Upper lobe of right lung (tissue), 1 donor: Measurements from ENCODE around the gene SYT1. TPM values are rescaled to one million over a fixed set of nuclear protein-coding genes. Genes with fewer than 3 reads are reported as not detected.

Experiments
- ATAC-seq: fragments of 200-7000 bp; cut with Tn5 transposase; one replicate; pipeline ENCODE4 v1.9.1; 2020; ENCODE audit warnings: mild to moderate bottlenecking, moderate library complexity
- DNase-seq: peaks from one replicate; pipeline ENCODE4 v3.0.0-alpha.2; 2020
- H3K27ac ChIP-seq: fragments of 200-600 bp; one replicate; pipeline ENCODE4 v1.8.0; 2022
- H3K27me3 ChIP-seq: fragments of 200-600 bp; one replicate; pipeline ENCODE4 v1.8.0; 2022; ENCODE audit warnings: mild to moderate bottlenecking
- H3K36me3 ChIP-seq: fragments of 200-600 bp; one replicate; pipeline ENCODE4 v1.8.0; 2022
- H3K4me1 ChIP-seq: fragments of 200-600 bp; one replicate; pipeline ENCODE4 v1.8.0; 2022
- H3K4me3 ChIP-seq: fragments of 200-600 bp; one replicate; pipeline ENCODE4 v1.8.0; 2022; ENCODE audit warnings: mild to moderate bottlenecking
- H3K9me3 ChIP-seq: fragments of 200-600 bp; one replicate; pipeline ENCODE4 v1.8.0; 2022
- intact Hi-C: fragments of 100-400 bp; cut with DNase I; formaldehyde crosslinking; loops from one replicate; pipeline ENCODE4 v1.11.0; 2022
- total RNA-seq: library from RNA; stranded (reverse); fragmentation: NEBNext Ultra II Directional; extraction: Animal tissue kit (Norgen Biotek cat#: 25700); gene quantifications from one replicate; pipeline ENCODE4 v1.2.1, GENCODE V29; 2021
- TF ChIP-seq, protein P1 (sequence below): fragments of 200-600 bp; IDR thresholded peaks from one replicate; pipeline ENCODE4 v1.8.0; 2022; ENCODE audit warnings: antibody characterized with exemption
- donor health status: DM: no; HTN: yes; CAD: no; lungs with severe emphysema.

Gene SYT1
- total RNA-seq, 1 donor from 2014 or later, result 0.58 TPM

DNA sequence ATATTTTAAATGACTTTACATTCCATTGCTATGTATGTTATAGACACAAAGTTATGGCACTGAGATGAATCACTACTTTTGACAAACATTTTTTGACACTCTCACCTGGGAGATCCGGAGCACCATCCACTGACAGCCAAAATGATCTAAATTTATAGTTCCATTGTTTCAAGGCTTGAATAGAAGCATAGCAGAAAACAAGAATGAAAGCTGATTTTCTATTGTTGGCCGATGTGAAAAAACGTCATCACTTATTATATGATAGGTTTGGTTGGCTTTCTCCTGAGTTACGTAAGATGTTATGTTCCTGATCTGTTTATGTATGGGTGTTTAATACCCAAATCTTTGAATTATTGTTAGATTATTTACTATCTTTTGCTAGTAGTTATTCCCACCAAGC is 520.0 kb downstream of the SYT1 start:
- DNase-seq (no peak), ATAC-seq (no peak)
- Histone ChIP-seq H3K4me3 (no peak overlapping the region), H3K27ac (no peak overlapping the region), H3K4me1 (no peaks in the 10 kb centered on the region), H3K27me3 (no peaks in the 10 kb centered on the region), H3K36me3 (no peaks in the 10 kb centered on the region), H3K9me3 (no peaks in the 10 kb centered on the region)
- intact Hi-C loops, result no loop called here
- TF ChIP-seq, protein P1, sequence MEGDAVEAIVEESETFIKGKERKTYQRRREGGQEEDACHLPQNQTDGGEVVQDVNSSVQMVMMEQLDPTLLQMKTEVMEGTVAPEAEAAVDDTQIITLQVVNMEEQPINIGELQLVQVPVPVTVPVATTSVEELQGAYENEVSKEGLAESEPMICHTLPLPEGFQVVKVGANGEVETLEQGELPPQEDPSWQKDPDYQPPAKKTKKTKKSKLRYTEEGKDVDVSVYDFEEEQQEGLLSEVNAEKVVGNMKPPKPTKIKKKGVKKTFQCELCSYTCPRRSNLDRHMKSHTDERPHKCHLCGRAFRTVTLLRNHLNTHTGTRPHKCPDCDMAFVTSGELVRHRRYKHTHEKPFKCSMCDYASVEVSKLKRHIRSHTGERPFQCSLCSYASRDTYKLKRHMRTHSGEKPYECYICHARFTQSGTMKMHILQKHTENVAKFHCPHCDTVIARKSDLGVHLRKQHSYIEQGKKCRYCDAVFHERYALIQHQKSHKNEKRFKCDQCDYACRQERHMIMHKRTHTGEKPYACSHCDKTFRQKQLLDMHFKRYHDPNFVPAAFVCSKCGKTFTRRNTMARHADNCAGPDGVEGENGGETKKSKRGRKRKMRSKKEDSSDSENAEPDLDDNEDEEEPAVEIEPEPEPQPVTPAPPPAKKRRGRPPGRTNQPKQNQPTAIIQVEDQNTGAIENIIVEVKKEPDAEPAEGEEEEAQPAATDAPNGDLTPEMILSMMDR, result no peak

DNA sequence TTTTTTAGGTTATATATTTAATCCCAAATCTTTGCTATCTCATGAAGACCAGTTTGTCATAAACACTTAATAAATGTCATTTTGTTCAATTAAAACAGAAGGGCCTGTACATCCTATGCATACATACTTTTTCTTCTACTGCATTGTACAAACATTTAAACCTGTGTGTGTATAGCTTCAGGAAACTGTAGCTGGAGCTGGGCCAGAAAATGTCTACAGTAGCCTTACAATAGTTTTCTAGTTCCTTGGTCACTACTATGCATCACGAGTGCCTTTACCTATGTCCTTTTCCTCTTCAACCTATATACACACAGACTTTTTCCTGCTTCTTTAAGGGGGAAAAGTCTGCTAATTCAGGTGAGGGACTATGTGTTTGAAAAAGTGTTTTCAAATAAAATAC is 523.4 kb downstream of the SYT1 start:
- intact Hi-C loops, result no loop called here
- Histone ChIP-seq H3K27ac (no peak overlapping the region), H3K4me1 (no peaks in the 10 kb centered on the region), H3K9me3 (no peaks in the 10 kb centered on the region), H3K4me3 (no peak overlapping the region), H3K27me3 (no peaks in the 10 kb centered on the region), H3K36me3 (no peaks in the 10 kb centered on the region)
- TF ChIP-seq, protein P1, result no peak
- ATAC-seq (no peak), DNase-seq (no peak)

DNA sequence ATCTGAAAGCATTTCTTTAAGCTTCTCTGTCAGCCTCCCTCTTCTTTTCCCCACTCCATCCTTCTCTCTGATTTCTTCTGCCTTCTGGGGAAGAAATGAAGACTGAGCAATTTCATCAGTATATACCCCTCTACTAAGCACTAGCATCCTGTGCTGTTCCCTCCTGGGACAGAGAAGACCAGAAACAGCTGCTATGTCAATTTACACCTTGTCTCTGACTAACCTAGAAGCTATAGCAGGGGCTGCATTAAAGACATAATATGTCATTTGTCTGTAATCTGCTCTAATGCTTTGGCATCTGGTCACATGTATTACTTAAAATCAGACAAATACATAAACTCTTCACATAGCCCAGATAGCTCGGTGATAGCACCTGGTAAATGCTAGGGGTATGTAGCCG is 529.3 kb downstream of the SYT1 start:
- H3K9me3 ChIP-seq, result no peaks in the 10 kb centered on the region
- intact Hi-C loops, result no loop called here
- no peak overlapping the region for H3K4me3 ChIP-seq
- no peaks in the 10 kb centered on the region for H3K4me1 ChIP-seq
- no peaks in the 10 kb centered on the region for H3K36me3 ChIP-seq
- H3K27me3 ChIP-seq, result no peaks in the 10 kb centered on the region
- DNase-seq (no peak), ATAC-seq (no peak)
- no peak overlapping the region for H3K27ac ChIP-seq
- TF ChIP-seq, protein P1, result no peak

GRCh38 chr12:79397609-79398008 is 533.0 kb downstream of the SYT1 start:
- Histone ChIP-seq H3K4me1 (no peaks in the 10 kb centered on the region), H3K27ac (no peak overlapping the region), H3K27me3 (no peaks in the 10 kb centered on the region), H3K36me3 (no peaks in the 10 kb centered on the region), H3K9me3 (no peaks in the 10 kb centered on the region), H3K4me3 (no peak overlapping the region)
- DNase-seq (no peak), ATAC-seq (no peak)
- intact Hi-C loops, result no loop called here
- TF ChIP-seq, protein P1, result no peak

DNA sequence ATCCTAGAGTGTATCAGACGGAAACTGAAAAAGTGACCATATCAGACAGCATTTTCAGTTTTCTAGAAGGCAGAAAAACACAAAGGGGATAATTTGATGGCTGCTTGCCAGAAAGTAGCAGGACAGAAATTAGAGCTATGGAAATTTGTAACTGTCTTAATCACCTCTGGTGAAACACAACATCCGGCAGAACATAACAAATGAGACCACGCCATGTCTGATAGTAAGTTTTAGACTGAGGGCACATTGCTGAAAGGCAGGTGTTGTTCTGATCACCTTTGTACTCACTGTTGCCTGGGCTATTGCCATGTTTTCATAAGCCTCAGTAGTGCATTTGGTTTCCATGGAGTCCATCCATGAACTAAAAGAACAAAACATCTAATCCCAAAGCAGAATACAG is 535.9 kb downstream of the SYT1 start:
- intact Hi-C loops, result no loop called here
- no peak overlapping the region for H3K27ac ChIP-seq
- TF ChIP-seq, protein P1, result no peak
- ATAC-seq (no peak), DNase-seq (no peak)
- no peaks in the 10 kb centered on the region for H3K9me3 ChIP-seq
- no peaks in the 10 kb centered on the region for H3K36me3 ChIP-seq
- no peak overlapping the region for H3K4me3 ChIP-seq
- H3K27me3 ChIP-seq, result no peaks in the 10 kb centered on the region
- no peaks in the 10 kb centered on the region for H3K4me1 ChIP-seq

- Histone ChIP-seq H3K27ac (no peak overlapping the region), H3K27me3 (no peaks in the 10 kb centered on the region), H3K36me3 (no peaks in the 10 kb centered on the region), H3K9me3 (no peaks in the 10 kb centered on the region), H3K4me1 (no peaks in the 10 kb centered on the region), H3K4me3 (no peak overlapping the region)
- TF ChIP-seq, protein P1, result no peak
- intact Hi-C loops, result no loop called here
- DNase-seq (no peak), ATAC-seq (no peak)
Measured at GRCh38 chr12:79402606-79403005, 538.0 kb downstream of the SYT1 start.
